ENCODE results near the gene ZSCAN26. TPM values are rescaled to one million over a fixed set of nuclear protein-coding genes. Genes with fewer than 3 reads are reported as not detected.

Gene ZSCAN26
- total and polyA plus RNA-seq, 8 donors, result 7.0 to 46.9 (median 12.9) TPM

DNA sequence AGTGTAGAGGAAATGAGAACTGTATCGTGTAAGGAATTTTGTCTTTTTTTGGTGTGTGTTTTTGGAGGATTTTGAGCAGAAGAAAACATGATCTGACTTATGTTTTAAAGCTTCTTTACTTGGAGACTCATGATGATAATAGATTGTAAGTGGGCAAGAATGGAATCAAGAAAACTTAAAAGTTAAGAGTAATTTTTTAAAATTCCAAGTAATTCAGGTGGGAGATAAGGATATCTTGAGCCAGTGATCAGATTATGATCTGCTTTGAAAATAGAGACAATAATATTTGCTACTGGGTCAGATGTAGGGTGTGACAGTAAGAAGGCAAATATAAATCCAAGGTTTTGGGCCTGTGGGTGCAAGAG lies 734 bp downstream of the ZSCAN26 start:
- Histone ChIP-seq H3K36me3 (peaks cover 8 to 14% (median 11%) of the 10 kb centered on the region in 4 donors), H3K27me3 (no peaks in the 10 kb centered on the region), H3K4me3 (peak overlapping the region; percentile 65 to 80 (median 72)), H3K9me3 (no peaks in the 10 kb centered on the region), H3K4me1 (peaks cover 8 to 31% (median 20%) of the 10 kb centered on the region in 4 donors), H3K27ac (peak overlapping the region in 4 of 5 donors; percentile 72 to 91 (median 86))
- no peak for DNase-seq
- TF ChIP-seq POLR2A (IDR thresholded peaks at IDR 0.05) (no peak), POLR2AphosphoS5 (IDR thresholded peaks at IDR 0.05) (no peak), EP300 (IDR thresholded peaks at IDR 0.05) (no peak)
- TF ChIP-seq, protein P1, sequence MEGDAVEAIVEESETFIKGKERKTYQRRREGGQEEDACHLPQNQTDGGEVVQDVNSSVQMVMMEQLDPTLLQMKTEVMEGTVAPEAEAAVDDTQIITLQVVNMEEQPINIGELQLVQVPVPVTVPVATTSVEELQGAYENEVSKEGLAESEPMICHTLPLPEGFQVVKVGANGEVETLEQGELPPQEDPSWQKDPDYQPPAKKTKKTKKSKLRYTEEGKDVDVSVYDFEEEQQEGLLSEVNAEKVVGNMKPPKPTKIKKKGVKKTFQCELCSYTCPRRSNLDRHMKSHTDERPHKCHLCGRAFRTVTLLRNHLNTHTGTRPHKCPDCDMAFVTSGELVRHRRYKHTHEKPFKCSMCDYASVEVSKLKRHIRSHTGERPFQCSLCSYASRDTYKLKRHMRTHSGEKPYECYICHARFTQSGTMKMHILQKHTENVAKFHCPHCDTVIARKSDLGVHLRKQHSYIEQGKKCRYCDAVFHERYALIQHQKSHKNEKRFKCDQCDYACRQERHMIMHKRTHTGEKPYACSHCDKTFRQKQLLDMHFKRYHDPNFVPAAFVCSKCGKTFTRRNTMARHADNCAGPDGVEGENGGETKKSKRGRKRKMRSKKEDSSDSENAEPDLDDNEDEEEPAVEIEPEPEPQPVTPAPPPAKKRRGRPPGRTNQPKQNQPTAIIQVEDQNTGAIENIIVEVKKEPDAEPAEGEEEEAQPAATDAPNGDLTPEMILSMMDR (IDR thresholded peaks at IDR 0.05), result no peak
- intact Hi-C loops (cut with DNase I; ENCODE audit: low total_unique reads), result no loop called here
- 0 to 7% (median 5%) methylated on average over 1 of the region's 1 CpG for WGBS, 5 donors

DNA sequence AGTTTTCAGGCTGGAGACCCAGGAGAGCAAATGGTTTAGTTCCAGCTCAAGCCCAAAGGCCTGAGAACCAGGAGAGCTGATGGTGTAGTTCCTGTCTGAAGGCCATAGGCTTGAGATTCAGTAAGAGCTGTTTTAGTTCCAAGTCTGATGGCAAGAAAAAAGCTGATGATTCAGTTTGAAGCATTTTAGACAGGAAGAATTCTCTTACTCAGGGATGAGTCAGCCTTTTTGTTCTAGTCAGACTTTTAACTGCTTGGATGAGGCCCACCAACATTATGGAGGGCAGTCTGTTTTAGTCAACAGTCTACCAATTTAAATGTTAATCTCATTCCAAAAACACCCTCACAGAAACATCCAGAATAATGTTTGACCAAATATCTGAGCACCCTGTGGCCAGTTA lies 2.5 kb downstream of the ZSCAN26 start:
- no peak for DNase-seq
- intact Hi-C loops (cut with DNase I; ENCODE audit: low total_unique reads), result no loop called here
- H3K9me3 ChIP-seq, result no peaks in the 10 kb centered on the region
- no peak overlapping the region for H3K27ac ChIP-seq
- no peak for TF ChIP-seq EP300 (IDR thresholded peaks at IDR 0.05)
- TF ChIP-seq, protein P1 (IDR thresholded peaks at IDR 0.05), result no peak
- TF ChIP-seq POLR2A (IDR thresholded peaks at IDR 0.05), result no peak
- no peak for TF ChIP-seq POLR2AphosphoS5 (IDR thresholded peaks at IDR 0.05)
- no peak overlapping the region for H3K4me3 ChIP-seq
- H3K36me3 ChIP-seq, result peaks cover 9 to 33% (median 29%) of the 10 kb centered on the region in 4 donors
- H3K27me3 ChIP-seq, result no peaks in the 10 kb centered on the region
- peaks cover 8 to 31% (median 20%) of the 10 kb centered on the region in 4 donors for H3K4me1 ChIP-seq

DNA sequence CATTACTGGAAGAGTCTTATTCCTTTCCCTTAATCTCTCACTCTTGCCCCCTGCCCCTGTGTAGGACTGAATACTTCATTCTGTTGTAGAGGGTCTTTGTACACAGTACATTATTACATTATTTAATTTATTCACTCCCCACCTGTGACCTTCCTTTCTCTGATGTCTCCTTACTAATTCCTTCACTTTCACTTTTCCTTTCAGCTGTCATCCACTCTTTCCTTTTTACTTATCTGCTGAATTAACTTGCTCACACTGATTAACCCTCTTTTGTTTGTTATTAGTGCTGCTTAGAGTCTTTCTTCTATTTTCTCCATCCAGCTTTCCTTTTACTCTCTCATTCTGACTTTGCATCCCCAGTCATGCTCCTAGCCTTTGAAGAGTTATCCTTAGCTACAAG lies 7.9 kb downstream of the ZSCAN26 start:
- Histone ChIP-seq H3K9me3 (no peaks in the 10 kb centered on the region), H3K27me3 (no peaks in the 10 kb centered on the region), H3K4me3 (no peak overlapping the region), H3K36me3 (peaks cover 25 to 65% (median 60%) of the 10 kb centered on the region in 4 donors), H3K27ac (no peak overlapping the region), H3K4me1 (no peaks in the 10 kb centered on the region)
- TF ChIP-seq POLR2AphosphoS5 (IDR thresholded peaks at IDR 0.05) (no peak), POLR2A (IDR thresholded peaks at IDR 0.05) (no peak), EP300 (IDR thresholded peaks at IDR 0.05) (no peak)
- TF ChIP-seq, protein P1 (IDR thresholded peaks at IDR 0.05), result no peak
- DNase-seq, result no peak
- intact Hi-C loops (cut with DNase I; ENCODE audit: low total_unique reads), result no loop called here

DNA sequence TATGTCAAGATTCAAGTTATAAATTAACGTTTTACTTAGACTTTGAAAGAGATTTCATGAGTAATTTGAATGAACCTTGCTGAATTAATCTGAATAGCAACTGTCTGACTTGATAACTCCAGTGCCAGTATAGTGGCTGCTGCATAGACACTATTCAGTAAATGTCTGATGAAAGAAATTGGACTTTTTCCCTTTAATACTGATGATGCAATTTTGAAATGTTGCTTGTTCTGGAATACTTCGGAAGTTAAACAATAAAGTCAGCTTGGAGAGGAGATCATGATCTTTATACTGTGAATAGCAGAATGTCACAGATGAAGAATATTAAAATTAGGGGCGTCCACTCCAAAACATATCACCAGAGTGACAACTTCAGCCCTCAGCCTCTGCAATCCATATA lies 10.8 kb downstream of the ZSCAN26 start:
- H3K4me3 ChIP-seq, result no peak overlapping the region
- intact Hi-C loops (cut with DNase I; ENCODE audit: low total_unique reads), result no loop called here
- H3K9me3 ChIP-seq, result no peaks in the 10 kb centered on the region
- H3K27ac ChIP-seq, result no peak overlapping the region
- peaks cover 0 to 18% (median 16%) of the 10 kb centered on the region in 4 donors for H3K4me1 ChIP-seq
- H3K36me3 ChIP-seq, result peaks cover 16 to 50% (median 49%) of the 10 kb centered on the region in 4 donors
- H3K27me3 ChIP-seq, result no peaks in the 10 kb centered on the region
- DNase-seq, result no peak
- TF ChIP-seq EP300 (IDR thresholded peaks at IDR 0.05), result no peak
- TF ChIP-seq POLR2AphosphoS5 (IDR thresholded peaks at IDR 0.05), result no peak
- TF ChIP-seq, protein P1 (IDR thresholded peaks at IDR 0.05), result no peak
- no peak for TF ChIP-seq POLR2A (IDR thresholded peaks at IDR 0.05)
- 76 to 85% (median 79%) methylated on average over 3 of the region's 3 CpGs for WGBS, 5 donors

Measured in stomach (tissue), 9 donors.